GM21528 (cell line): ENCODE data around the gene TMSB4X.
"Not testable (repeated sequence)": the region's sequence is repeated elsewhere in the genome, so short reads cannot be mapped to it uniquely, and the experiment has no call there.

Experiments
- ATAC-seq: cut with Tn5 transposase; IDR thresholded peaks from one replicate; pipeline ENCODE4 v1.9.1; 2021; ENCODE audit warnings: mild to moderate bottlenecking, moderate library complexity; ENCODE audit not compliant: unreplicated experiment, low FRiP score

The TMSB4X gene

GRCh38 chrX:13015536-13016236, 40.8 kb downstream of the TMSB4X start:
- no peak for ATAC-seq

DNA sequence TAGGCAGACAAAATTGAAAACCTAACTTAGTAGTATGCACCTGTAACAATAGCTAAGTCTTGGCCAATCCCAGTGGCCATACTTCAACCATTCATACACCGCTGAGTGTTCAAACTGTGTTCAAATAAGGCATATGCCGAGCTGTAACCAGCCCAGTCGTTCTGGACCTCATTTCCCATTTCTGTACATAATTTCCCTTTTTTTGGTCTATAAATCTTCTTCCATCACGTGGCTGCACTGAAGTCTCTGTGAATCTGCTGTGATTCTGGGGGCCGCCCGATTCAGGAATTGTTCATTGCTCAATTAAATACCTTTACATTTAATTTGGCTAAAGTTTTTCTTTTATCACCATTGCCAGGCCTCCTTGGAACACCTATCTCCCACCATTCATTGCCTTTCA, 41.8 kb downstream of the TMSB4X start:
- not testable (repeated sequence) for ATAC-seq

DNA sequence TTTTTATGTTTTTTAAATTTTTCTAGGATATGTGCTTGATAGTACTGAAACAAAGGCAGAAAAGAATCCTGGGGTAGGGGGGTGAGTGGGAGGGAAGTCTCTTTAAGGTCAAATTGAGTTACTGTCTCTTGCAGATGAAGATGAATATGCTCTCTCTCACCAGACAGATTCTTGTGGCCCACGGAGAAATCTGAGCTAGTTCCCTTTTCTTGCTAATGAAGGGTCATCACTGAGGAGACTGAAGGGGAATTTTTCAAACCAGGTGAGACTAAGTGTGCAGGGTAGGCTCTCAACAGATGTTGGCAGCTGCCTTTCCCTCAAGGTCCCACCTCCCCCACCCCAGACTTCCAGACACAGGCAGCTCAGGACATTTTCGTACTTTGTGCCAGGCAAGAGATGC, 48.0 kb downstream of the TMSB4X start:
- ATAC-seq, result no peak

GRCh38 chrX:13023567-13023966, 48.7 kb downstream of the TMSB4X start:
- no peak for ATAC-seq

DNA sequence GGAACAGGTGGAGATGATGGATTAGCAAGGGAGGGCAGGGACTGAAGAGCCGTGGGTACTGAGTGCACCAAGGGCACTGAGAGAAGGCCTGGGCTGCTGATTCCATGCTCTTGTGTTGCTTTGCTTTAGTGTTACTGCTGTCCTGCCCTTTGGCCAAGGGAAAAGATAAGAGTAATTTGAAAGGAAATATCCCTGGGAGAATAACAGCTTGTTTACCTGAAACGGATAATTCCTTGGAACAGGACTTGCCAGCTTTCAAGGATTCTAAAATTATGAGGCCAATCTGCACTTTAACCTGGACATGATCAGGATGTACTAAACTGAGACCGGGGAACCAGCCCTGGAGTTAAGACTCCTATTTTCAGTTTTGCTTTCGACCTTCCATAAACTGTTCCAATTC, 49.1 kb downstream of the TMSB4X start:
- no peak for ATAC-seq

DNA sequence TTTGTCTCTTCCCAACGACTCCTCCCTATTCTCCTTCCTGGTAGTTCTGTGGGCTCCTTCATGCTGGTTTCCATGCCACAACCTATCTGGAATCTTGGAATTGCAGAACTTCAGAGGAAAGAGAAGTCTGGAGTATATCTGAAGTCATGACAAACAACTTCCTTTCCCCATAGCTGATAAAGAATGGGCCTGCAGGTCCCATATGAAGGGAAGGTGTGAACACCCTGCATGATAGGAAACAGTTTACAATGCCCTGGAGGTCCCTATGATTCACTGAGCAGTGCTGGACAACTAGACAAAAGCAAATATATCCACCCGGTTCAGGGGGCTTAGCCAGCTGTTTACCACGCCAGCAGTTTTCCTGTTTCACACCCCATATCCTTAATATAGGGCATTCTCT, 50.1 kb downstream of the TMSB4X start:
- ATAC-seq, result no peak
